Putamen (tissue), 1 donor: ENCODE measurements around the gene MAP1LC3B.
A peak's percentile ranks its signal among the peaks of the same experiment; 100 is the strongest.

Source experiments
- DNase-seq: peaks from one replicate; pipeline ENCODE4 v3.0.0-alpha.2; 2016; ENCODE audit warnings: low spot score

MAP1LC3B gene

GRCh38 chr16:87391950-87392820, at the start of gene MAP1LC3B:
Gene MAP1LC3B (plus strand): TSS chr16:87392336. CDS start chr16:87392428, 92 bp downstream.
- peak; percentile 97 for DNase-seq

- DNase-seq = no peak
These were observed 49.6 kb upstream of the MAP1LC3B start for GRCh38 chr16:87342504-87342903.

- no peak for DNase-seq
These were observed 49.0 kb upstream of the MAP1LC3B start for GRCh38 chr16:87342978-87343752.

- DNase-seq = no peak
These were observed 48.4 kb upstream of the MAP1LC3B start for GRCh38 chr16:87343753-87344050.

DNA sequence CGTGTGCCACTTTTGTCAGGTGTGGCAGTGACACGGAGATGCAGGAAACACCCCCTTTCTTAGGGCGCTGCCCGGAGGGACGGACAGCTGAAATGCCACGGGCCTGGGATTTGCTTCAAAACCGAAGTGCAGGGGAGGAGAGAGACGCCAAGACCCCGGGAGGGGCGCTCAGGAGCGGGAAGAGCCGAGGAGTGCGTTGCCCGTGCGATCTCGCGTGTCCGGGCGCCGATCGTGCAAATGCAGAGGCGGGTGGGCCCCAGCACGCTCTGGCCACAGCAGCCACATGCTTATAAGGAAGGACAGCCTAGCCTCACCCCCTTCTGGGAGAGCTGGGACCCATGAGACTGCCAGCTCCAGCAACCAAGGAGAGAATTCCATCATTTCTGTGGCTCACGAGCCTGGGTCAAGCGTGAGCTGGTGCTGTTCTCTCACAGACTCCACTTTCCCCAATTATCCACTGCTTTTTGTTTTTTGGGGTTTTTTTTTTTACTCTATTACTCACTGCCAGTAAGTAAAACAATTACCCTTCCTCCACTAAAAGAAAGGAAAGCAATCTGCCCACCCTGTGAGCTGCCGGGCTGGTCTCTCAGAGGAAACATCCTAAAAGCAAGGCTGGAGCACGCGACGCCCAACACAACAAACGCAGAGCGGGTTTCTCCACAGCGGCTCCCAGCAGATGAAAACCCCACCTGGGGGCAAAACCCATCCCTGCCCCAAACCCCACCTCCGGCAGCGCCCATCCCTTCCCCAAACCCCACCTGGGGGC, 47.8 kb upstream of the MAP1LC3B start:
- no peak for DNase-seq

- DNase-seq = no peak
These were observed 47.1 kb upstream of the MAP1LC3B start for GRCh38 chr16:87344931-87345631.

DNA sequence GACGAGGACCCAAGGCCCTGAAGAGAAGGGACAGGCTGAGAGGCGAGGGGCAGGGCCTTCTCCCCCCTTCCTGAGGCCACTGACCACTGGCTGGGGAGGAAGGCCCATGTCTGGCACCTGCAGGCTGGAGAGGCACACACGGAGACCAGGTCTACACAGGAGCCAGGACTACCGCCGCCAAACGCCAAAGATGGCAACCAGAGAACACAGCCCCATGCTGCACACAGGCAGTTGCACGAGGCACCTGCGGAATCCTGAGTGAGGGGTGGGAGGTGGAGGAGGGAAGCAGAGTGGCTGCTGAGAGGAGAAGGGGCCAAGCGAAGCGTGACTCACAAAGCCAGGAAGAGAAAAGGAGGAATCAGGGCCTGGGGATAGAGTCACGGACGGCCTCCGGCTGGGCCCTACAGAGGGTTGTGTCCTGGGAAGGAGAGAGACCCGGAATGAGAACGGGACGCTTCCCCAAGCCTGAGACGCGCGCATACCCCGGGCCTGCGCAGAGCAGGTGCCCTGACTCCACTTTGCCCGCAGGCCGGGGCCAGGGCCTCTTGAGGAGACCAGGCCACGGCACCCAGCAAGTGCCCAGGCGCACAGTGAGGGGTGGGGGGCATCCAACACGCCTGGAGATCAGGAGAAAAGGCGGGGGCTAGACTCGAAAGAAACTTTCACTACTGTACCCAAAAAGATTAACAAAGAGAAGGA, 46.3 kb upstream of the MAP1LC3B start:
- no peak for DNase-seq

GRCh38 chr16:87346517-87347060, 45.5 kb upstream of the MAP1LC3B start:
- no peak for DNase-seq

GRCh38 chr16:87347932-87348615, 44.1 kb upstream of the MAP1LC3B start:
- DNase-seq = no peak

- DNase-seq = no peak
These were observed 43.4 kb upstream of the MAP1LC3B start for GRCh38 chr16:87348616-87349157.

GRCh38 chr16:87350031-87350430, 42.1 kb upstream of the MAP1LC3B start:
- no peak for DNase-seq

- DNase-seq = no peak
These were observed 41.3 kb upstream of the MAP1LC3B start for GRCh38 chr16:87350681-87351319.

DNA sequence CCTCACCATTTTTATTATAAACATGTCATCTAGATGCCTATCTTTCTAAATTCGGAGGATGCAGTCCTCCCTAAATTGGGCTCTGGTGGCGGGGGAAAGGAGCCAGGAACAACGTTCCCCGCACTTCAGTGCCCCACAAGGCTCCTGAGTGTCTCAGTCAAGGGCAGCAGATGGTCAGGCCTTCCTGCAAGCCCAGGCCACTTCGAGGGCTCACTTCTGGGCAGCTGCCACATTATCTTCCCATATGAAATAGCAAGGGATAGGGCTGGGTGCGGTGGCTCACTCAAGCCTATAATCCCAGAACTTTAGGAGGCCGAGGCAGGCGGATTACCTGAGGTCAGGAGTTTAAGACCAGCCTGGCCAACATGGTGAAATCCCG, 40.8 kb upstream of the MAP1LC3B start:
- no peak for DNase-seq

DNA sequence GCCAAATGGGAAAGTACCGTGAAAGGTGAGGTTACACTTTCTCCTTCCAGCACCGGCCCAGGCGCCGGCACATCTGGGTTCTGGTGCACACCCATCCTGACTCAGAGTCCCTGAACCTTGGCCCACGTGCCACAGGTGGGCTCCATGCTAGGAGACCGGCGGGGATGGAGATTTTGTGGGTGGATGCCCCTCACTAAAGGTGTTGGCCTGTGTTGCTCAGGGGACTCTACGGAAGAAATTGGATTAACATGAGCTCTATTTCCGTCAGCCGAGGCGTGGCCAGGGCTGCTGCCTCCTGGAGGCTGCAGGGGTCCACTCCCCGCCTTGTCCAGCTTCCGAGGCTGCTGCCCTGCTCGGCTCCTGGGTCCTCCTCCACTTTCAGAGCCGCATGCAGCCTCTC, 39.3 kb upstream of the MAP1LC3B start:
- no peak for DNase-seq

DNA sequence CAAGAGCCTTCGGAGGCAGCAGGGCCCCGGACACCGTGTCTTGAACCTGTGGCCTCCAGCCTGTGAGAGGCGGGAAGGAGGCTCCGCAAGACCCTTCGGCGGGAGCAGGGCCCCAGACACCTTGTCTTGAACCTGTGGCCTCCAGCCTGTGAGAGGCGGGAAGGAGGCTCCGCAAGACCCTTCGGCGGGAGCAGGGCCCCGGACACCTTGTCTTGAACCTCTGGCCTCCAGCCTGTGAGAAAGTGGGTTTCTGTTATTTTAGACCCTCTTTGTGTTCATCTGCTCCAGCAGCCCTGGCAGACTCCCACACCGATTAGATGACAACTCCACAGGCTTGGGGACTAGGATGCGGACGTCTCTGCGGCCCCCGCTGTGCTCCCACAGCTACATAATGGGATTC, 38.5 kb upstream of the MAP1LC3B start:
- no peak for DNase-seq

GRCh38 chr16:87356491-87356853, 35.7 kb upstream of the MAP1LC3B start:
- no peak for DNase-seq

DNA sequence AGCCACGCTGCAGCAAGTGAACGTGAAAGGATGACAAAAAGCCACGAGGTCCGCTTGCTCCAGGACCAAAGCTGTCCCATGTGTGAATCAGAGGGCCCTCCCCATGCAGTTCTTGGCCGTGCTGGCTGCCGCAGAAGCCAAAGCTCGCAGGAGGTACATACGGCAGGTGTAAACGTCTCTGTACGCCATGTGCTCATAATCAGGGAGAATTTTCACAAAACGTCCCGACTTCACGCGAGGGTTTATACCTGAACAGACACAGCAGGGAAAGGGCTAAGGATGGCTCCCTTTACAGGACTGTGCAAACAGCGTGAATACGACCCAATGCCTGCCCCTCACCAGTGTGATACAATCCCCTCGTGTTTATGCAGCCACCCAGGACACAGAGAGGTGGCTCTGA, 33.9 kb upstream of the MAP1LC3B start:
- no peak for DNase-seq

GRCh38 chr16:87358696-87359095, 33.4 kb upstream of the MAP1LC3B start:
- no peak for DNase-seq

DNA sequence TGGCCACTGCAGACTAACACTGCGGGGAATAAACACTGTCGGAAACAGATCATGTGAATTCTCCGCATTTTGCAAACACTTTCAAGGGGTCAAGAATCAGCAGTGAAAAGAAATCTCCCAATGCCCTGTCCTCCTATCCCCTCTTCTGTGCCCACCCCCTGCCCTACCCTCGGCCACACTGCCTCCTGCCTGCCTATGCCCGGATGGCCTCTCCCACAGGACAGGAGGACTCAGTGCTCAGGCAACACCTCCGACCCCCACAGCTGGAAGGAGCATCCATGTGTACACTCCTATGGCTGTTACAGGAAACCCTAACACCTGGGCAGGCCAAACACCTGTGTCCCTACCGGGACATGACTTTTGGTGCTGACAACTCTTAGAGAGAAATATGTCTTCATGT, 33.0 kb upstream of the MAP1LC3B start:
- DNase-seq = no peak
